Activated CD4-positive, alpha-beta T cell treated with anti-CD3 and anti-CD28 coated beads for 4 hours (primary cell): Measurements from ENCODE around the gene CUL7.
A peak's percentile ranks its signal among the peaks of the same experiment; 100 is the strongest.

Source experiments
- DNase-seq, 2 donors: peaks; one replicate each; pipeline ENCODE4 v3.0.0-alpha.2; 2020

CUL7 gene

GRCh38 chr6:43076464-43077332 is 23.0 kb upstream of the CUL7 start:
- no peak for DNase-seq

- DNase-seq: peak; percentile 22 to 24
Measured at GRCh38 chr6:43075670-43076463, 22.2 kb upstream of the CUL7 start, which contains the start of gene PTK7. PTK7 (plus strand) TSS chr6:43076314; CDS start chr6:43076489, 175 bp downstream.

DNA sequence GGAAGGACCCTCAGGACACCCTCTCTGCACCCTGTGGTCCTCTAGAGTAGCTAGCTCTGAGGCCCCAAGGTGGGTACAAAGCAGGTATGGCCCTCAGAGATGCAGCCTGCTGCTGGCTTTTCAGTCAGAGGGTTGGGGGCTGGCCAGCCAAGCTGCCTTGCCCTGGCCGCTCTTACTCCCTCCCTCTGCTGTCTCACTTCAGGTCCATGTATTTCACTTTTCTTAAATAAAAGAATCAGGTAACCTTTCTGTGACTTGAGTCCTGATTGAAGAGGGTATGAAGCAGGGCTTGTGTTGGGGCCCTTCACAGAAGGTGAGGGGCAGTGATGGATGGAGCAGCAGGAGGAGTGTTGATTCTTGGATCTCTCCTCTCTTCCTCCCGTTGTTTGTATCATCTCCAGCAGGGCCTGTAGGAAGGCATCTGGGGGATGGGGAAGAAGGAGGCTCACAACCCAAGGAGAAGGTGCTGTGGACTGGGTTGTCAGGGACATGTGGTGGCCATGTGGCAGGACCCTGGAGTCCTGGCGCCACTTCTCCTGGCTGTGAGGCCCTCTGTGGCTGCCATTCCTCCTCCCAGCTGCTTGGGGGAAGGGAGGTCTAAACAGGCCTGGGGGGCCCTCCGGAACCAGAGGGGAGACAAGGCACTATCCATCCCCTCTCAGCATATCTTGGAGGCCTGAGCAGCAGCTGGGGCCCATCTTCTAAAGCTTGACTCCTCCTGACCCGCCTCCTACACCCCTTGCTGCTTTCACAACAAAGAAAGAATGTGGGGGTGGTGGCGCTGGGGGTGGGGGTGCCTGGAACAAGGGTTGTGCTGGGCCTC is 21.4 kb upstream of the CUL7 start:
- DNase-seq: no peak

DNA sequence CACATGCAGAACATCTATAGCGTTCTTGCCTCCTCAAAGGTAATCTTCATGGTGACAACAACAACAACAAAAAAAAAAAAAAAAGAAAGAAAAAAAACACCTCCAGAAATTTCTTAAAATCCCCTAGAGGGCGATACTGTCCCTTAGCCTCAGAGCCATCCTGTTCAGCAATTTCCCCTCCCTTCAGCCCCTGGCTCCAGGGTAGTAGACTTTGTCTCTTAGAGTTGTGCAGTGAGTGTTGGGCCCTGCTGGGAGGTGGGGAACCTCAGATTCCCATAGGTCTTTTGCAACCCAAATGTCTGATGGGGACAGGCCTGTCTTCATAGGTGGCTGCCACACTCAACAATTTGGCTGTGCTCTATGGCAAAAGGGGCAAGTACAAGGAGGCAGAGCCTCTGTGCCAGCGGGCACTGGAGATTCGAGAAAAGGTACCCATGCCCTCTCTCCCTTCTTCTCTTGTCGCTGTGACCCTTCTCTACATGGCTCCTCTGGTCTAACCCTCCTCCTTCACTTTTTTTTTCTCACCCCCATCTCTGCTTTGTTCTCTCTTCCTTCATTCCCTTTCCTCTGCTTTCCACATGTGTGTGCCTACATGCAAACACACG is 16.5 kb upstream of the CUL7 start:
- no peak for DNase-seq

- DNase-seq: no peak
Measured at GRCh38 chr6:43062818-43063217, 9.2 kb upstream of the CUL7 start.

GRCh38 chr6:43061861-43062260 is 8.2 kb upstream of the CUL7 start:
- no peak for DNase-seq

DNA sequence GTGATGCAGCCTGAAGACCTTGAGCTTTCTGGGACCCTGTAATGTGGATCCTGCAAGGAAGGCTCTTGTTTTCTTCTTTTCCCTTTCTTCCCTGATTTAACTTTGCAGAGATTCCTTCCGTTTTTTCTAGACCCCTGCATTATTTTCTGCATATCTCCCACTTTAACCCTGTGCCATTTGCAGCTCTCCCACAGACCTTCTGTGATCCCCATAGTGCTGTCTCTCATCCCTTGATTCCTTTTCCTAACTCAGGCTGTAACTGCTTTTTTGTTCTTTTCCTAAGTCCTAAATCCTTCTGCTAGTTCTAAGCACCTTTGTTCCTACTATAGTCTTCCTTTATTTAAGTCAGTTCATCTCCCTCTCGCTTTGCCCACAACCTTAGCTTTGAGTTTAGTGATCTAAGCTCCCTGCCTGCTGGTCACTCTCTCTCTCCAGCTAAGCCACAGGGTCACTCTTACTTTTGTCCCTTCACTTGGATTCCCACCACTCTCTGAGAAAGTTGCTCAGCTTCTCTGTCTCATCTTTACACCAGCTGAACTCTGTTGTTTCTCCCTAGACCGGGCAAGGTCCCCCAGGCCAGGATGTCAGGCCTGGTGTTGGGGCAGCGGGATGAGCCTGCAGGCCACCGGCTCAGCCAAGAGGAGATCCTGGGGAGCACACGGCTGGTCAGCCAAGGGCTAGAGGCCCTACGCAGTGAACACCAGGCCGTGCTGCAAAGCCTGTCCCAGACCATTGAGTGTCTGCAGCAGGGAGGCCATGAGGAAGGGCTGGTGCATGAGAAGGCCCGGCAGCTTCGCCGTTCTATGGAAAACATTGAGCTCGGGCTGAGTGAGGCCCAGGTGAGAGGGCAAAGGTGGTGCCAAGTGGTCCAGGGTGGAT is 7.3 kb upstream of the CUL7 start:
- no peak for DNase-seq

- no peak for DNase-seq
Measured at GRCh38 chr6:43060034-43060754, 6.5 kb upstream of the CUL7 start.

DNA sequence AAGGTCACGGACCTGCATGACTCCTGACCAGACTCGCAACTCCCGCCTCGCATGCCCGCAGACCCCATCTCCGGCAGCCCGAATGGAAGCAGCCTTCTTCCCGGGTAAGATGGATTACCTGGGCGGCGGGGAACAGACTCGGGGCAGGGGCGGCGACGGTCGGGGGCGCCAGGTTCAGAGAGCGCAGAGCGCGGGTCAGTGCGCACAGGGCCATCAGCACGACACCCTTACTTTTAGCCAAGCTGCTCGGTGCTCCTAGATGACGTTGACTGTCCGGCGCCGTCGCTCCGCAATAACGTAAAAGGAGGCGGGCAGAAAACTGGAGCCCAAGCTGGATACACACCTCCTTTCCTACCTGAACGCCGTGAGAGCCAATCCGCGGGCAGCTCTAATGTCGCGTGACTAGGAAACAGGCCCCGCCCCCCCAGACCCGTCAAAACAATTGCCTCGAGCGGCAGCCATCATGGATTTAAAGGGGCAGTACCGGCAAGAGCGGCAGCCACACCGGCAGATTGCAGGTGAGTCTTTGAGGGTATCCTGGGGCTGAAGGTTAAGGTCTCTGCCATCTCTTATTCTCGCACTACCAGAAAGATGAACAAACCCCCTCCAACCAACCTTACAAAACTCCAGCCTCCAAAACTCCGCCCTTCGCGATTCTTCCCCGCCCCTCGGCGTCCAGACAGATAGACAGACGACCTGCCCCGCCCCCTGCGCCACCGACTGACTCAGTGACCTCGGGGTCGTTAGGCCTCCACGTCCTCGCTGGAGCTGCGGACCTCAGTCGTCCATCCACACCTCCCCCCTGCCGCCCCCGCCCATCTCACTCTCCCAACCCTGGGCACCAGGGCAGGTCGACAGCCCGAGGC is 5.8 kb upstream of the CUL7 start, which contains the start of the genes KLC4 and MRPL2:
TSS of gene KLC4 (plus strand) at position 464 of the 866 bp plus-strand sequence. CDS start 1,705 bp downstream, outside the sequence.
TSS of gene MRPL2 (minus strand) at position 267 of the 866 bp plus-strand sequence. CDS start at position 214, 53 bp downstream.
- DNase-seq: peak; percentile 97 to 98

GRCh38 chr6:43058531-43058930 is 4.9 kb upstream of the CUL7 start:
- no peak for DNase-seq

DNA sequence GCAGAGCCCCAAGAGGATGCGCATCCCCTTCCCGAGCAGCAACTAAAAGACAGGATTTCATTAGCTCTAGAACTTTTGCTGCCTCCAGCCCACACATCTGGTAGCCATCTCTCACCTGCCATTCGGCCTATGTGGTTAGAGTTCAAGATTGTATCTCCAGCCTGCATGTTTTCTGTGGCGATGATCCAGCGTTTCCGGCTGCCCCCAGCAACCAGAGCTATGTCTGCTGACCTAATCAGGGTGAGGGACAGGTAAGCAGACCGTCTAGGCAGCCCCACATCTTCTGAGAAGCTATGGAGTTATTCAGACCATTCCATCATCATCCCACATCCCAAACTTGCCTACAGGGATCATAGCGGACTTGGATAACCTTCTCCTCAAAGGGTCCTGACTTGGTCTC is 2.3 kb upstream of the CUL7 start:
- no peak for DNase-seq

- DNase-seq: no peak
Measured at GRCh38 chr6:43054206-43054943, 724 bp upstream of the CUL7 start.

- DNase-seq: peak in 1 of 2 donors; percentile 9
Measured at GRCh38 chr6:43052842-43053544, 658 bp downstream of the CUL7 start.

DNA sequence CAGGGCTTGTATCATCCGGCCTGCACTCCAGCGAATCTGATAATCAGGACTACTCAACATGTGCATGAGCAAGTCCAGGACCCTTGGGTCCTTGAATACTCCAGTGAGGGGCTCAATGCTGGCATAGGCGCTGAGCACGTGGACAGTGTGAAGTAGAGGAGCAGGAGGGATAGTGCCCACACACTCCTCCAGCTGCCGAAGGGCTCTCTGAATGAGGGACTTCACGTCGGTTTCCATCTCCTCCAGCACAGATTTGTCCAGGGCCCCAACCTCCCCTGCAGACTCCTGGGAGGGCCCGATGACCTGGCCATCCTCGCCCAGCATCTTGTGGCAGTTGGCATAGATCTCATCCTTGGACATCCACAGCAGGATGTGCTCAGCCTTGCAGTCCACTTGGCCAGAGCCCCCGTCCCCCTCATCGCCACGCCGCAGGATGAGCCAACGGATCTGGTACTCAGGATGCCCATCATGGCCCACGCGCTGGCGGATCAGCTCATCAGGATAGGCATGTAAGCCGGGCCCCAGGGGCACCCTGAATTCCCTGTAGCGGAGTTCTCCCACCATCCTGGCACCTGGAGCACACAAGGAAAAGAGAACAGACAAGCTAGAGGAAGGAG is 1.3 kb downstream of the CUL7 start:
- no peak for DNase-seq

GRCh38 chr6:43050981-43051380 is 2.7 kb downstream of the CUL7 start:
- no peak for DNase-seq

DNA sequence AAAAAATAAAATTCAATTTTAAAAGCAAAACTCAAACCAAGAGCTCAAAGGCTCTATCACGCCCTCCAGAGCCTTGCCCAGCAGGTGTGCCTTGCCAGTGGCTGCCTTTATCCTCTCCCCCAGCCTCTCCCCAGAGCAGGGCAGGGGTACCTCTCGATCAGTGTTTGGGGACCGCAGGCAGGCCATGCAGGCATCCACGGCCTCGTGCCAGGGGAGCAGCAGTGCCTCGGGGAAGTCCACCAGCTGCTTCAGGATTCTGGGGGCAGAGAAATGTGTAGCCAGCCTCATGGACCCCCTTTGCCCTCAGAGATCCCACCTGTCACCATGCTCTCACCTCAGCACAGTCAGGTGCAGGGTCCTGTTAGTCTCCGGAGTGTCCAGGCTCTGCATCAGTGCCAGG is 5.7 kb downstream of the CUL7 start:
- DNase-seq: no peak

DNA sequence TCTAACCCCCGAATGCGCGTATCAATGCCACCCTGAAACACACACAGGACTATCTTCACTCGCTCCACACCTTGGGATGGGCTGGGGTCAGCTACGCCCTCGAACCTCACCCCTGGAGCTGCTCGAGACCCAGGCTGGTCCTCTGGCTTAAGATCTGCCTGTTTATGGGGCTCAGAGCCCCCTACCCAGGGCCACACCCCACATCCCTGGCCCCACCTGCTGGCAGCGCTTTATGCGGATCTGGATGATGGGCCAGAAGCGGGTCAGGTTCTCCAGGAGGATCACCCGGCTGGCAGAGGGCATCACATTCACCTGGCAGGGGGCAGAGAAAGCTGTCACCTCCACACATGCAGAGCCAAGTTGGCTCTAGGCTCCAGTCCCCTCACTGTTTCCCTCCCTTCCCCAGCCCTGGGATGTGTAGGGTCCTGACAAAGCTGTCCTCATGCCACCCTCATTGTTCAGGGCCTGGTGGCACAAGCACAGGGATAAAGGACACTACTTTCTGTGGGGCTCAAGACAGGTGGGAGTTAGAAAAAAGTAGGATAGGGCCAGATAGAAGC is 8.2 kb downstream of the CUL7 start:
- DNase-seq: no peak
